Panc1 (cell line): ENCODE measurements around the gene SLC20A1. TPM values are rescaled to one million over a fixed set of nuclear protein-coding genes. Genes with fewer than 3 reads are reported as not detected.

Experiments used
- ATAC-seq: fragments of 200-7000 bp; cut with Tn5 transposase; 2 replicates; pipeline ENCODE4 v1.9.1; 2020; ENCODE audit warnings: mild to moderate bottlenecking, moderate library complexity
- BruUV-seq: library from RNA; stranded (reverse); fragments of 400-500 nt; replicated peaks from 2 replicates; lab custom pipeline; 2021; lab: Mats Ljungman, UMichigan
- CTCF ChIA-PET: fragments of 300-600 bp; sonication (Branson Sonifier 250); formaldehyde crosslinking; loops from one replicate; lab custom pipeline; 2022; ENCODE audit warnings: antibody characterized with exemption; lab: Charles Lee
- POLR2A ChIA-PET: fragments of 300-600 bp; sonication (Branson Sonifier 250); formaldehyde crosslinking; loops from one replicate; lab custom pipeline; 2022; ENCODE audit warnings: antibody characterized with exemption; lab: Charles Lee
- DNase-seq: peaks from one replicate; pipeline ENCODE4 v3.0.0-alpha.2; 2010; ENCODE audit warnings: low read depth, low spot score
- H3K27ac ChIP-seq: 2 replicates; pipeline ENCODE4 v1.5.1; 2011; ENCODE audit warnings: mild to moderate bottlenecking, low read length, inconsistent platforms
- H3K27me3 ChIP-seq: fragments of 200-500 bp; sonication (Bioruptor generic); 2 replicates; pipeline ENCODE4 v1.6.0; 2014; ENCODE audit warnings: low read length, inconsistent platforms; ENCODE audit not compliant: control insufficient read depth, insufficient read depth
- H3K36me3 ChIP-seq: fragments of 200-500 bp; sonication (Bioruptor generic); 2 replicates; pipeline ENCODE4 v1.5.1; 2014; ENCODE audit warnings: inconsistent platforms, mild to moderate bottlenecking, low read length, moderate library complexity; ENCODE audit not compliant: control insufficient read depth, insufficient read depth
- H3K4me1 ChIP-seq: 2 replicates; pipeline ENCODE4 v1.5.1; 2011; ENCODE audit warnings: inconsistent platforms, mild to moderate bottlenecking, low read length, moderate library complexity; ENCODE audit not compliant: control insufficient read depth, insufficient read depth
- H3K4me3 ChIP-seq, 2 experiments: 2 replicates each; pipeline ENCODE4 v1.5.1; 2011 to 2012; ENCODE audit warnings: low read depth in 2 of 2, low read length in 2 of 2, mild to moderate bottlenecking in 2 of 2, inconsistent platforms in 1 of 2, moderate library complexity in 1 of 2
- H3K9me3 ChIP-seq: fragments of 200-500 bp; sonication (Bioruptor generic); 2 replicates; pipeline ENCODE4 v1.5.1; 2014; ENCODE audit warnings: low read depth, mild to moderate bottlenecking, inconsistent platforms, low read length, moderate library complexity; ENCODE audit not compliant: control insufficient read depth, insufficient read depth
- POLR2AphosphoS5 ChIP-seq: IDR thresholded peaks from 2 replicates; pipeline ENCODE4 v1.6.1; 2012; ENCODE audit warnings: mild to moderate bottlenecking, low read depth, low read length, moderate library complexity
- SIN3A ChIP-seq: IDR thresholded peaks from 2 replicates; pipeline ENCODE4 v1.6.1; 2012; ENCODE audit warnings: low read depth, mild to moderate bottlenecking, low read length, moderate library complexity, borderline replicate concordance; ENCODE audit not compliant: insufficient read depth
- TCF7L2 ChIP-seq: IDR thresholded peaks from 2 replicates; pipeline ENCODE4 v1.6.1; 2011; ENCODE audit warnings: mild to moderate bottlenecking, low read depth, low read length, inconsistent platforms
- in situ Hi-C: cut with HindIII; loops from 2 replicates; pipeline ENCODE4 v1.10.0; 2016; ENCODE audit warnings: low sequenced_read_pairs, low pct_unique_long_range_greater_than_20kb
- intact Hi-C: fragments of 100-400 bp; cut with micrococcal nuclease; formaldehyde crosslinking; loops from one replicate; pipeline ENCODE4 v1.10.0; 2022; ENCODE audit not compliant: unreplicated experiment
- total RNA-seq: library from RNA; stranded (reverse); gene quantifications from one replicate; pipeline ENCODE4 v1.2.1, GENCODE V29; 2021; ENCODE audit not compliant: unreplicated experiment
- TF ChIP-seq, protein P1 (sequence below), 2 experiments: IDR thresholded peaks; 2 replicates each; pipeline ENCODE4 v1.6.1; 2011 to 2012; ENCODE audit warnings: low read depth in 2 of 2, control low read depth in 1 of 2, low read length in 1 of 2, mild to moderate bottlenecking in 1 of 2, moderate library complexity in 1 of 2; ENCODE audit not compliant: insufficient read depth in 1 of 2
- TF ChIP-seq, protein P2 (sequence below): fragments of 450-650 bp; IDR thresholded peaks from 2 replicates; pipeline ENCODE4 v1.5.1; 2017; ENCODE audit warnings: mild to moderate bottlenecking

Gene SLC20A1
- total RNA-seq, 1 experiment from 2014 or later, result 72.0 TPM

DNA sequence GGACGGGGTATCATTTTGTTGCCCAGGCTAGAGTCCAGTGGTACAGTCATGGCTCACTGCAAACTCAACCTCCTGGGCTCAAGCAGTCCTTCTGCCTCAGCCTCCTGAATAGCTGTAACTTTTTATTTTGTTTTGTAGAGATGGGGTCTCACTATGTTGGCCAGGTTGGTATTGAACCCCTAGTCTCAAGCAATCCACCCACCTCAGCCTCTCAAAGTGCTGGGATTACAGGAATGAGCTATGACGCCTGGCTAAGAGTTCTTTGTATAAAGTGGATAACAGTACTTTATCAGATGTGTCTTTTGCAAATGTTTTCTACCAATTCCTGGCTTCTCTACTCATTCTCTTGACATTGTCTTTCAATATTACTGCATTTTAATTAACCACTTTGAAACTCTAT is 57.9 kb downstream of the SLC20A1 start:
- DNase-seq, result no peak
- in situ Hi-C loops, result no loop called here
- intact Hi-C loops, result no loop called here
- ChIA-PET POLR2A (no interaction called here), CTCF (no interaction called here)
- H3K36me3 ChIP-seq, result no peaks in the 10 kb centered on the region
- H3K9me3 ChIP-seq, result no peaks in the 10 kb centered on the region
- no peaks in the 10 kb centered on the region for H3K4me1 ChIP-seq
- no peaks in the 10 kb centered on the region for H3K27me3 ChIP-seq
- no peak overlapping the region for H3K27ac ChIP-seq
- BruUV-seq, result no TSS peak
- no peak for ATAC-seq
- H3K4me3 ChIP-seq, result no peak overlapping the region
- no peak for TF ChIP-seq SIN3A
- no peak for TF ChIP-seq TCF7L2
- TF ChIP-seq, protein P1, sequence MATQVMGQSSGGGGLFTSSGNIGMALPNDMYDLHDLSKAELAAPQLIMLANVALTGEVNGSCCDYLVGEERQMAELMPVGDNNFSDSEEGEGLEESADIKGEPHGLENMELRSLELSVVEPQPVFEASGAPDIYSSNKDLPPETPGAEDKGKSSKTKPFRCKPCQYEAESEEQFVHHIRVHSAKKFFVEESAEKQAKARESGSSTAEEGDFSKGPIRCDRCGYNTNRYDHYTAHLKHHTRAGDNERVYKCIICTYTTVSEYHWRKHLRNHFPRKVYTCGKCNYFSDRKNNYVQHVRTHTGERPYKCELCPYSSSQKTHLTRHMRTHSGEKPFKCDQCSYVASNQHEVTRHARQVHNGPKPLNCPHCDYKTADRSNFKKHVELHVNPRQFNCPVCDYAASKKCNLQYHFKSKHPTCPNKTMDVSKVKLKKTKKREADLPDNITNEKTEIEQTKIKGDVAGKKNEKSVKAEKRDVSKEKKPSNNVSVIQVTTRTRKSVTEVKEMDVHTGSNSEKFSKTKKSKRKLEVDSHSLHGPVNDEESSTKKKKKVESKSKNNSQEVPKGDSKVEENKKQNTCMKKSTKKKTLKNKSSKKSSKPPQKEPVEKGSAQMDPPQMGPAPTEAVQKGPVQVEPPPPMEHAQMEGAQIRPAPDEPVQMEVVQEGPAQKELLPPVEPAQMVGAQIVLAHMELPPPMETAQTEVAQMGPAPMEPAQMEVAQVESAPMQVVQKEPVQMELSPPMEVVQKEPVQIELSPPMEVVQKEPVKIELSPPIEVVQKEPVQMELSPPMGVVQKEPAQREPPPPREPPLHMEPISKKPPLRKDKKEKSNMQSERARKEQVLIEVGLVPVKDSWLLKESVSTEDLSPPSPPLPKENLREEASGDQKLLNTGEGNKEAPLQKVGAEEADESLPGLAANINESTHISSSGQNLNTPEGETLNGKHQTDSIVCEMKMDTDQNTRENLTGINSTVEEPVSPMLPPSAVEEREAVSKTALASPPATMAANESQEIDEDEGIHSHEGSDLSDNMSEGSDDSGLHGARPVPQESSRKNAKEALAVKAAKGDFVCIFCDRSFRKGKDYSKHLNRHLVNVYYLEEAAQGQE (IDR thresholded peaks at IDR 0.05; ENCODE audit: insufficient read depth in 1 of 2, low read depth in 2 of 2, low read length in 1 of 2), result no peak
- TF ChIP-seq, protein P2, sequence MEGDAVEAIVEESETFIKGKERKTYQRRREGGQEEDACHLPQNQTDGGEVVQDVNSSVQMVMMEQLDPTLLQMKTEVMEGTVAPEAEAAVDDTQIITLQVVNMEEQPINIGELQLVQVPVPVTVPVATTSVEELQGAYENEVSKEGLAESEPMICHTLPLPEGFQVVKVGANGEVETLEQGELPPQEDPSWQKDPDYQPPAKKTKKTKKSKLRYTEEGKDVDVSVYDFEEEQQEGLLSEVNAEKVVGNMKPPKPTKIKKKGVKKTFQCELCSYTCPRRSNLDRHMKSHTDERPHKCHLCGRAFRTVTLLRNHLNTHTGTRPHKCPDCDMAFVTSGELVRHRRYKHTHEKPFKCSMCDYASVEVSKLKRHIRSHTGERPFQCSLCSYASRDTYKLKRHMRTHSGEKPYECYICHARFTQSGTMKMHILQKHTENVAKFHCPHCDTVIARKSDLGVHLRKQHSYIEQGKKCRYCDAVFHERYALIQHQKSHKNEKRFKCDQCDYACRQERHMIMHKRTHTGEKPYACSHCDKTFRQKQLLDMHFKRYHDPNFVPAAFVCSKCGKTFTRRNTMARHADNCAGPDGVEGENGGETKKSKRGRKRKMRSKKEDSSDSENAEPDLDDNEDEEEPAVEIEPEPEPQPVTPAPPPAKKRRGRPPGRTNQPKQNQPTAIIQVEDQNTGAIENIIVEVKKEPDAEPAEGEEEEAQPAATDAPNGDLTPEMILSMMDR, result no peak
- no peak for TF ChIP-seq POLR2AphosphoS5

DNA sequence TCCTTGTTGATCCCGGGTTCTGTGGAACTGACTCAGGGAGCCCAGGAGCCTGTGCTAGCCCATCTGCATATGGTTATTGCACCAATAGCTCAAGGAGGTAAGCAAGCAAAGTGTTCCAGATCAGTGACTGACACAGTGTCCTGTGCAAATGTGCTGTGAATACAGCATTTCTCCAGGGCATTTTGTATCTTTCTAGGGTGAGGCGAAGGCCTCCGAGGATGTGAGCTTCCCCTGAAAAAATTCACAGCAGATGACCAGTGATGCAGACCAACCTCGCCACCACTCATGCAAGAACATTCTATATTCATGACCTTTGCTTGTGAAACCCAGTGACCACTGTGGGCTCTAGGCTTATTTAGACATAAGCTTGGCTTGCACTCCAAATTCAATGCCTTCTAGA is 59.8 kb downstream of the SLC20A1 start:
- BruUV-seq, result no TSS peak
- ATAC-seq, result no peak
- DNase-seq, result no peak
- POLR2A ChIA-PET, result interaction anchor here (0.6 kb wide), 2 partner anchors 22 to 60 kb away, joined by 3 to 6 read pairs; partner anchors contain the start of gene SLC20A1
- in situ Hi-C loops, result no loop called here
- no peaks in the 10 kb centered on the region for H3K36me3 ChIP-seq
- TF ChIP-seq, protein P2, result no peak
- TF ChIP-seq POLR2AphosphoS5 (no peak), SIN3A (no peak), TCF7L2 (no peak)
- TF ChIP-seq, protein P1 (IDR thresholded peaks at IDR 0.05; ENCODE audit: insufficient read depth in 1 of 2, low read depth in 2 of 2, low read length in 1 of 2), result no peak
- CTCF ChIA-PET, result no interaction called here
- no peak overlapping the region for H3K4me3 ChIP-seq
- no peaks in the 10 kb centered on the region for H3K27me3 ChIP-seq
- no peaks in the 10 kb centered on the region for H3K9me3 ChIP-seq
- no peak overlapping the region for H3K27ac ChIP-seq
- intact Hi-C loops, result no loop called here
- no peaks in the 10 kb centered on the region for H3K4me1 ChIP-seq
